HG02852 (cell line): ENCODE measurements around the gene TYMP.
A peak's percentile ranks its signal among the peaks of the same experiment; 100 is the strongest.

ENCODE experiments used
- ATAC-seq: cut with Tn5 transposase; IDR thresholded peaks from one replicate; pipeline ENCODE4 v1.9.1; 2021; ENCODE audit warnings: mild to moderate bottlenecking, moderate library complexity; ENCODE audit not compliant: unreplicated experiment

The TYMP gene

DNA sequence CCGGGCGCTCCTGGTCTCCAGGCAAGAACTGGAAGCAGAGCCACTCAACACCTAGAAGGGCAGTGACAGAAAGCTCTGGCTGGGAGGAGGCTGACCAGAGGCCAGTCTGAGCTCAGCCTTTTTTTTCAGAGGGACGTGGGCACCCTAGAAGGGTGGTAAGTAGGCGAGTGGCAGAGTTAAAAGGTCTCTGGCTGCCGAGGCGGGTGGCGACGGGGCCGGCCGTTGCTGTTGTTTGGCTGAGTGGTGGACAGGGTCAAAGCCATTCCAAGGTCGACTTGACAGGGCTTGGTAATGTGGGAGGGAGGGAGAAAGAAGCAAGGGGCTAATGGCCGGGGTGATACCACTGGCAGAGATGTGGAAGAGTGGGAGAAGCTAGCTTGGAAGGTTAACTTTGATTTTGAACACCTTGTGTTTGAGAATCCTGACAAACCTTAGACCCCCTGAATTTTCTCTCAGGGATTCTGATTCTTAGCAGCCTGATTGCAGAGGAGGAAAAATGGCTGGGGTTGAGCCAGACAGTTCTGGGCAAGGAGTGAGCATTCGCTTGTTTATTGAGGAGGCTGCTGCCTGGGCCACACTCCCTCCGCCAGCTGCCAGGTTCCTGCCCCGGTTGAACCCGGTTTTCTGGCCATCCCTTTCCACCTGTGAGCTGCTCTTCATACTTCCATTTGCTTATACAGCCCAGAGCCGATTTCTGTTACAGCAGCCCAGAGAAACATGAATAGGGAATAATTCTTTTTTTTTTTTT lies 33.8 kb upstream of the TYMP start:
- ATAC-seq, result no peak

DNA sequence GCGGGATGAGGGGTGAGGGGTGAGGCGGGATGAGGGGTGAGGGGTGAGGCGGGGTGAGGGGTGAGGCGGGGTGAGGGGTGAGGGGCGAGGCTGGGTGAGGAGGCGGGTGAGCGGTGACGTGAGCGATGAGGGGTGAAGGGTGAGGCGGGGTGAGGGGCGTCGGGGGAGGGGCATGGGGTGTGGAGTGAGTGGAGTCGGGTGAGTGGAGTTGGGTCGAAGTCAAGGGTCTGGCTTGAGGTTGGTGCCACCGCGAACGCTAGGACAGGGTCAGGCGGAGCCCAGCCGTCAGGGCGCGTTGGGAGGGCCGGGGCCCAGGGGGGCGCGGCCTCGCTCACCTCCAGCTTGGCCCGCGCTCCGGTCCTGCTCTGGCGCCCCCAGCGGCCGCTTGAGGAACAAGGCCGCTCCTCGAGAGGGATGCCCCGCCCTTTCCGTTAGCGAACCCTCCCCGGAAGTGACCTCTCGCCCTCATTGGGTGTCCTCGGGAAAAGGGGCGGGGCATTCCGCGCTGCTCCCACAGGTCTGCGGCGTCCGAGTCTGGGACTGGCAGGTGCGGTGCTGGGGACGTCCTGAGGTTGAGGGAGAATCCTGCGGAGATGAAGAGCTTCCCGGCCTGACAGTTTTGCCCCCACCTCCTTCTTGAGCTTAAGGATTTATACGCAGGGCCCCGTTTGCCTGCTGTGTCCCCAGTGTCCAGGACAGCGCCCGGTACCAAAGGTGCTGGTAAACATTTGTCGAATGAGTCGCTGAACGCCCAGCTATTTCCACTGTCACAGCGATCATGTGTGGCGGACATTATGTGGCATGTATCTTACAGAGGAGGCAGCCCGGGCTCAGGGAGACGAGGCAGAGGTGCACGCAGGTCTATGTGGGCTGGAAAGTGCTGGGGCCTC lies 33.0 kb upstream of the TYMP start, which contains the start of gene SYCE3:
Gene SYCE3 (minus strand): TSS at position 397 of the 890 bp plus-strand sequence. CDS start 6,514 bp downstream, outside the sequence.
- ATAC-seq, result peak; percentile 91

DNA sequence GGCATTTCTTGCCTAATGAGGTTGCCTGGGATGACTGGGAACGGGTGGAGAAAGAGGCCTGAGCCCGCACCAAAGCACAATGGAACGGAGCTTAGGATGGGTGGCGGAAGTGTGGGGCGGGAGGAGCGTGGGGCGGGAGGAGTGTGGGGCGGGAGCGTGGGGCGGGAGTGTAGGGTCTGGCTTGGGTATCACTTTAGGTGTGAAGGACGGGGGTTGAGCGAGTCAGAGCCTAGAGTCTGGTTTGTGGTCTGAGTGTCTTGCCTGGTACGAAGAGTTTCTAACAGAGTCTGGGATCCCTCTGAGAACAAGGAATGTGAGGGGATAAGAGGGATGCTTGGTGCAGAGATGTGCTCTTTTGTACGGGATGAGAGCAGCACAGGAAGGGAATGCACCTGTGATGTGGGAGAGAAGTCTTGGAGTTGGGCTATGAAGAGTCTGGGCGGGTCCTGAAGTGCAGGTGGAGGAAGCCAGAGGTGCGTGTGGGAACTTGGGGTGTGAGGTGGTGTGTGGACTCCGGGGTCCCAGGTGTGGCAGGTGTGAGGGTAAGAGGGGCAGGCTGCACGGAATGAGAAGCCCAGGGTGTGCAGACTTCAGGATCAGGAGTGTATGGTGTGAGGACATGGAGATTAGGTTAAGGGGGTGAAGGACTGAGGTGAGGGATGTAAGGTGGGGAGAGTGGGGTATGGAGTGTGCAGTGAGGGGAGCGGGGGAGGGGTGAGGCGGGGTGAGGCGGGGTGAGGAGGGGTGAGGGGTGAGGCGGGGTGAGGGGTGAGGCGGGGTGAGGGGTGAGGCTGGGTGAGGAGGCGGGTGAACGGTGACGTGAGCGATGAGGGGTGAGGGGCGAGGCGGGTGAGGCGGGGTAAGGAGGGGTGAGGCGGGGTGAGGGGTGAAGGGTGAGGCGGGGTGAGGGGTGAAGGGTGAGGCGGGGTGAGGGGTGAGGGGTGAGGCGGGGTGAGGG lies 31.9 kb upstream of the TYMP start:
- ATAC-seq, result no peak

DNA sequence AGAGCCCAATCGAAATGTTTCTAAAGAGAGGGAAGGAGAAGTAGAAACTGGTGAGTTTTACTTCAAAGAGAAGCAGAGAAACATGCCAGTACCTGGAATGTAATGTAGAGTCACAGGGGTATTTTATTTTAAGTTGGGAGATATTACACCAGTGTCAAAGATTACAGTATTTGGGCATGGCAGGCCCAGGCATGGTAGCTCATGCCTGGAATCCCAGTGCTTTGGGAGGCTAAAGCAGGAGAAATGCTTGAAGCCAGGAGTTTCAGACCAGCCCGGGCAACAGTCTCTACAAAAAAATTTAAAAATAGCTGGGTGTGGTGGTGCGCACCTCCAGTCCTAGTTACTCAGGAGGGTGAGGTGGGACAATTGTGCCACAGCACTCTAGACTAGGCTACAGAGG lies 30.2 kb upstream of the TYMP start:
- ATAC-seq, result no peak

DNA sequence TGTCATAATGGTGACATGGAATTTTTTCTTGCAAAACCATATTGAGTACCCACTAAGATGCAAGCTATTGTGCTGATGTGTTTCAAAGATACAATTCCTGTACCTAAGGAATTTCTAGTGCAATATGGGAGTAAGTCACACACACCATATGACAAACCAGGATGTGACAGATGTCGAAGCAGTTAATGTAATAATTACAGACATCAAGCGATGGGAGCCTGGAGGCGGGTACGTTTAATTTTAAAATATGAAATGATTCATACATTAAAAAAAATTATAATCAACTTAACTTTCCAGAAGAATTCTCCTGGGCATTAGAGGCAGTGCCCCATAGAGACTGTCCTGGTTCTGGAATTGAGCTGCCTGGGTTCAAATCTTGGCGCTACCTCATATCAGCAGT lies 26.9 kb upstream of the TYMP start:
- no peak for ATAC-seq

DNA sequence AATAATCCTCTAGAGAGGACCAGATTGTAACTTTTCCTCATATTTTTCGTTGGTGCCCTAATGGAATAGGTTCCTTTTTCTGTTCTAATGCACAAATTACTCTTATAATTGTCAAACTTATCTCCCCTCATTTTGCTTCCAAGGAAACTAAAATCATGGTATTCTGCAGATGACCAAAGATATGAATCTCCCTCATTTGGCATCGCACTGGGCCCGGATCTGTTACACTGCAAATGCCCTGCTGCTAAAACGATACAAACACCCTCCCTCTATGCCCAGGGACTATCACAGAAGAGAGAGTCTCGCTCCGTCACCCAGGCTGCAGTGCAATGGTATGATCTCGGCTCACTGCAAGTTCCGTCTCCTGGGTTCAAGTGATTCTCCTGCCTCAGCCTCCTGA lies 23.5 kb upstream of the TYMP start:
- no peak for ATAC-seq

DNA sequence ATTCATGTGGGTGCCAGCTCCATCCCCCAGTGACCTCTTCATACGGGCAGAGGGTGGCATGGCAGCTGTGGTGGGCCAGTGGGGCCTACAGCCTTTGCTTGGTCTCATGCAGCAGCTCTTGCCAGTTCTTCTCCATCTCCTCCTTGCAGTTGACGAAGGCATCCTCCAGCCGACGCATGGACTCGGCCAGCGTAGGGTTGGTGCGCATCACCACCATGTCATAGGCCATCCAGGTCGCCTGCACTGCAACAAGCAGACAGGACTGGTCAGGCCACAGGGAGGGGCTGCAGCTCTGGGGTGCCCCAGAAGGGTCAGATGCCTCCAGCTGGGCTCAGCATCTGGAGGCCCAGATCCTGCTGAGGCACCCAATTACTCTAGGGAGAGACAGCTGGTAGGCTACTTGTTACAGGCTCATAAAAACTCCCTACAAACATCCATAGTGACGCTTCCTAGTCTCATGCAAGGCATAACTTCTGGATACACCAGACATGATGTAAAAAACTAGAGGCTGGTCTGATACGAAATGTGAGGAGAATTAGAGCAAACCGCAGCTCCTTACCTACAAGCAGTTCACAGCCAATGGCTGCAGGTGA lies 21.4 kb upstream of the TYMP start:
- no peak for ATAC-seq

DNA sequence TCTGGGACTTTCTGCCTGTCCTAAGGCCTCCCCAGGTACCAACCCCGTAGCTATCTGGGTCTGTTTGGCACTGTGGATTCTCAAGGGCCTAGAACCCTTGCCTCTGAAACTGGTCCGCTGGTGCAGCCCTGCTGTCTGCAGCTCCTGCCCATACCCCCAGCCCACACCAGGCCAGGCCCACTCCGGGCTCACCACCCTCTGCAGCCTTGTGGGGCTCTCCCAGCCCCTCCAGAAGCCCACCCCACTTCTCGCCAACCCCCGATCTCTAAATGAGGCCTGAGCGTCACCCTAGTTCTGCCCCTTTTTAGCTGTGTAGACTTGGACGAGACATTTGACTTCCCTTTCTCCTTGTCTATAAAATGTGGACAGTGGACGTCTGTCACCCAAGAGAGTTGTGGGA lies 20.6 kb upstream of the TYMP start:
- no peak for ATAC-seq

DNA sequence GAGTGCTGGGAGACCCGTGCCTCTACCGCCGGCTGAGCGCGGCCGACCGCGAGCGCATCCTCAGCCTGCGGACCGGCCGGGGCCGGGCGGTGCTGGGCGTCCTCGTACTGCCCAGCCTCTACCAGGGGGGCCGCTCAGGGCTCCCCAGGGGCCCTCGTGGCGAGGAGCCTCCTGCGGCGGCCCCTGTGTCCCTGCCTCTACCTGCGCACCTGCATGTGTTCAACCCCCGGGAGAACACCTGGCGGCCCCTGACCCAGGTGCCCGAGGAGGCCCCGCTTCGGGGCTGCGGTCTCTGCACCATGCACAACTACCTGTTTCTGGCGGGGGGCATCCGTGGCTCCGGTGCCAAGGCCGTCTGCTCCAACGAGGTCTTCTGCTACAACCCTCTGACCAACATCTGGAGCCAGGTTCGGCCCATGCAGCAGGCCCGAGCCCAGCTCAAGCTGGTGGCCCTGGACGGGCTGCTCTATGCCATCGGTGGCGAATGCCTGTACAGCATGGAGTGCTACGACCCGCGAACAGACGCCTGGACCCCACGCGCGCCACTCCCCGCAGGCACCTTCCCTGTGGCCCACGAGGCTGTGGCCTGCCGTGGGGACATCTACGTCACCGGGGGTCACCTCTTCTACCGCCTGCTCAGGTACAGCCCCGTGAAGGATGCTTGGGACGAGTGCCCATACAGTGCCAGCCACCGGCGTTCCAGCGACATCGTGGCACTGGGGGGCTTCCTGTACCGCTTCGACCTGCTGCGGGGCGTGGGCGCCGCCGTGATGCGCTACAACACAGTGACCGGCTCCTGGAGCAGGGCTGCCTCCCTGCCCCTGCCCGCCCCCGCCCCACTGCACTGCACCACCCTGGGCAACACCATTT lies 19.3 kb upstream of the TYMP start:
- ATAC-seq, result no peak

DNA sequence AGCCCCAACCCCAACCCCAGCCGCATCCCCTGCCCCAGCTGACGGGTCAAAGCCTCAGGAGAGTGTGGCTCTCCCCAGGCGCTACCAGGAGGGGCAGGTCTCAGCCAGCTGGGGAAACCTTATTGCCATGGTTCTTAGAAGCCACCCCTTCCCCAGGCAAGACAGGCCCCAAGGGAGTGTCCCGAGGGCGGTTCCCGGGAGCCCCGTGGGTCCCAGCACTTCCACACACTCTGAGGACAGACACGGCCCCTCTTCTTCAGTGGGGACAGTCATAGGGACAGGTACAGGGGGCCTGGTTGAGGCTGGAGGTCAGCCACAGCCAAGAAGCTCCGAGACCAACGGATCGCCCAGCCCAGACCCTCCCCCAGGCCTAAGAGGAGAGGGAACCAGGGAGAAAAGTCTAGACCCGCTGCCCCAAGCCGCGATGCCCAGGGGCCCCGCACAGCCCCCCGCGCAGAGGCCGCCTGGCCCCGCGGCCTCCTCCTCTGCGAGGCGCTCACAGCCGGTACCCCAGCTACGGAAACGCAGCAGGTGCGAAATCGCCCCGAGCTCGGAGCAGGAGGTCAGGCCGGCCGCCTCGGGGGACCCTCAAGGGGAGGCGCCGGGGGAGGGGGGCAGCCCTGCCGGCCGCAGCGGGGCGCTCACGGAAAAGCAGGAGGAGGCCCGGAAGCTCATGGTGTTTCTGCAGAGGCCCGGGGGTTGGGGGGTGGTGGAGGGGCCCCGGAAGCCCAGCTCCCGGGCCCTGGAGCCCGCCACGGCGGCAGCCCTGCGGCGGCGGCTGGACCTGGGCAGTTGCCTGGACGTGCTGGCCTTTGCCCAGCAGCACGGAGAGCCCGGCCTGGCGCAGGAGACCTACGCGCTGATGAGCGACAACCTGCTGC lies 18.5 kb upstream of the TYMP start:
- no peak for ATAC-seq

DNA sequence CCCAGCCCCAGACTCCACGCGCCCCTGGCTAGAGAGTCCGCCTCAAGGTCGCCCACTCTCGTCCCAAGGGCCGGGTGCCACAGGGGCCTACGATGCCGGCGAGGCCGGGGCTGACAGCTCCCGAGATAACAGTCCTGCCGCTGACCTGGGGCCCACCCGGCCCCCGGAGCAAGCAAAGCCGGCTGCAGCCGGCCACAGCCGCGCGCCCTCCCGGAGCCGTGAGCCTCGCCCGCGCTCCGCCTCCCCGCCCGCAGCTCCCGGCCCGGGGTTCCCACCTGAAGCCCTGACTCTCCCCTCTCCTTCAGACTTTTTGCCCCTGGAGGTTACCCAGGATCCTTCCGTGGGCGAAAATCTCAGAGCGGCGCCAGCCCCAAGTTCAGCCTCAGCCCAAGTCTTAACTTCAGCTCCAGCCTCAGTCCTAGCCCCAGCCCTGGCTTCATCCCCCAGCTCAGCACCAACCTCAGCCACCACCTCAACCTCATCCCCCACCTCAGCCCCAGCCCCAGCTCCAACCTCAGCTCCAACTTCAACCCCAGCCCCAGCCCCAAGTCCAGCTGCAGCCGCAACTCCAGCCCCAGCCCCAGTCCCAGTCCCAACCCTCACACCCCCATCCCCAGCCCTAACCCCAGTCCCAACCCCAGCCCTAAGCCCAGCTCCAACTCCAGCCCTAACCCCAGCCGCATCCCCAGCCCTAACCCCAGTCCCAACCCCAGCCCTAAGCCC lies 17.6 kb upstream of the TYMP start:
- ATAC-seq, result no peak

DNA sequence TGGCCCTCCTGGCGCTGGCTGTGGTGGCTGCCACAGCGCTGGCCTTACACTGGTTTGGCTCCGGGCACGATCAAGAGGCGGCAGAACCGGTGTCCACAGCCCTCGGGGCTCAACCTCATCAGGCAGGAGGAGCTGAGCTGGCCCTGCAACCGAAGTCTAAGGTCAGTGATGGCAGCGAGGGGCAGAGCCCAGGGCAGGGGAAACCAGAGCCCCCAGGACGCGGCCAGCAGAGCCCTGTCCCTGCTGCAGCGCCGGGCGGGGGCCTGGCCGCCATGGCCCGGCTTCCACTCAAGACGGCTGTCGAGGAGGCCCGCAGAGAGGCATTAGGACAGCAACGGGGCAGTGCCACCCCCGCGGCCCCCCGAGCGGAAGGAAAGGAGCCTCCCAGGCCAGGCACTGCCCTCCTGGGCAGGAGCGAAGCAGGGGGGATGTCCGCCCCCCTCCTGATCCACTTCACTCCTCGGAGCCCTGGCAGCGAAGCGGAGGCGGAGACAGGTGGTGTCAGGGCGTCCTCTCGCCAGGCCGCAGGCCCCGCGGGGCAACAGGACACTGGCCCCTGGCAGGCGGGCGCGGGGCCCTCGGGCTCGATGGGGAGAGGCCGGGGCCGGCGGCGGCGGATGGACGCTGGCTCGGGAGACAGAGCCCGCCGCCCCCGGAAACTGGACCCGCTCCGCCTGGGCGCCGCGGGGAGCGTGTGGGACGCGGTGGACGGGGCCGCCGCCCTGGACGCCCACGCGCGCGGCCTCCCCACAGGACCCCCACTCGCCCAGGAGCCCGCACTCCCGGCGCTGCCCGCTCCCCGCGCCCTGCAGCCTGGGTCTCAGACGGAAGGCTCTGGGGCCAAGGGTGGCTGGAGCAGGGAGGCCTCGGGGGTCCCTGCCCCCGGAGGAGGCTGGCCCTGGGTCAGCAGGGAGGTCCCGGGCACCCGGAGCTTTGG lies 16.8 kb upstream of the TYMP start:
- no peak for ATAC-seq

DNA sequence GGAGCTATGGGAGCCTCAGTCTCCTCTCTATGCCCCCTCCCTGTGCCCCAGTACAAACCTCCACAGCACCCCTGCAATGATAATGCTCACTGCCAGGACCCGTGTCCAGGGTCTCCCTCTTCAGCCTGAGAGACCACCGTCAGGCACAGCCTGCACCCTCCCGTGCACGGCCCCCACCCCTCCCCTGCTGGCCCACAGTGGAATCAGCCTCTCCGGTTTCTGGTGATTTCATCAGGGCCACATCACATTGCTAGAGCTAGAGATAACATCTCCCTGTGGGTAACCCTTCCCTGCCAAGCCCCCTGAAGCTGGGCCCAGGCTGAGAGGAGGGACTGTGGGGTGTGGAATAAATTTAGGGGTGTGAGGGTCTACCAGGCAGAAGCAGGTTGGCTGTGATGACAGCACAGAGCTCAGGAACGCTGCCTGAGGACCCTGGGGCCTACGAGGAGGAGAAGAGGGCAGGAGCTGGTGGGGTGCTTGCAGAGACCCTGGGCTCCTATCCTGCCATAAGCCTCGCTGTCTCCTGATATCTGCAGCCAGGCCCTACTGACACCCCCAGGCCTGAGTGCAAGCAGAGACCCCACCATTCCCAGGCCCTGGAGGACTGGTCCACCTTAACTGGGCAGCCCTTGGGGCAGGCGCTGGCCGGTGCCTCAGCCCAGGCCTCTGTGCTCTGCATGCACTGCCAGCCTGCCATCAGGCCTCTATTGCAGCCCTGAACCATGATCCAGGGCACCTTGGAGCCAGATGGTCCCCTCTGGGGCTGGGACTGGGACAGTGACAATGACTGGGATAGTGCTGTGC lies 15.9 kb upstream of the TYMP start, which contains the start of gene KLHDC7B:
Gene KLHDC7B (plus strand): TSS at position 378 of the 804 bp plus-strand sequence. CDS start 345 bp downstream, at position 723.
- no peak for ATAC-seq

DNA sequence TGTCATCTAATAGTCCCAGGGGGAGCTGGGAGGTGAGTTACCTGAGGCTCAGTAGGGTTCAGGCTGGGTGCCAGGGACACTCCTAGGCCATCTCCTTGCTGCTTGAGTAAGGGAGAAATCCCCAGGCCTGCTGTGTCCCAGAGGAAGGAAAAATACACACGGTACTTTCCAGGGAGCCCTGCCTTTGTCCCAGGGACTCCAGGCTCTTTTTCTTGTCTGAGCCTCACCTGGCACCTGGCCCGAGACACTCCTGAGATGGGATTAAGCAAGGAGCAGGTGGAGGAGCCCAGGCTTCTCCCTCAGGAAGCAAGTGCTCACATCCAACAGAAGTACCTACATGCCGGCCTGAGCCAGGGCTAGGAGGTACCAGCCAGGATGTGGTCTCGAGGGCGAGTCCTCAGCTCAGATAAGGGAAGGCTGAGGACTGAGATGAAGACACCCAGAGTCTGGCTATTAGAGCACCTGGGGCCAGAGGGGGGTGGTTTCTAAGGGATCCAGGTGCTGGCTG lies 15.0 kb upstream of the TYMP start:
- no peak for ATAC-seq

DNA sequence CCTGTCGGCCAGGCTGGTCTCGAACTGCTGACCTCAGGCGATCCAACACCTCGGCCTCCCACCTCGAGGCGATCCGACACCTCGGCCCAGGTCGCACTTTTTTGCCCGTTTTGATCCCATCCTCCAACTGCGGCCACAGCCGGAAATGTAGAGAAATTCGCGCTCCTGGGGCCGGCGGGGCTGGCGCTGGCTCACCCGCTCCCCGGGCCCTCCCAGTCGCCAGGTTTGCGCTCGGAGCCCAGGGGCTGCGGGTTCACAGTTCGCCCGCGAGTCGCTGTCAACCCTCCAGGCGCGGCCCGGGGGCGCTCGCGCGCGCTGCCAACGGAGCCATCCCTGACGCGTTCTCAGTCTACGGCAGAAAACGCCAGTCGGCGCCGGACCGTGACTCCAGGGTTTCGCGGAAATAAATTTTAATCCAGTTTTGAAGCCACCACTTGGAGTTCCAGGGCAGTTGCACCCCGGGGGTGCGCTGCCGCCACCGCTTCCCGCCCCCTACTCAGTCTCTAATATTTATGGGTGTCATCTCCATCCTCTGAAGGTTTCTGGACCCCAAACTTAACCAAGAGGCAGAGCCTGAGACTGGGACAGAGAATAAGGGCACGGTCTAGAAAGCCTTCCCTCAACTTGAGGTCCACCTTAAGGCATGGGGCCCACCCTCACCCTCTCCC lies 14.4 kb upstream of the TYMP start:
- ATAC-seq, result no peak
